ENCODE data around the gene PARP14. TPM values are rescaled to one million over a fixed set of nuclear protein-coding genes. Genes with fewer than 3 reads are reported as not detected.
"Not testable (repeated sequence)": the region's sequence is repeated elsewhere in the genome, so short reads cannot be mapped to it uniquely, and the experiment has no call there.

The PARP14 gene
- total RNA-seq, 1 experiment from 2014 or later: 15.5 TPM

- intact Hi-C loops (cut with micrococcal nuclease): loop anchor here (1.0 to 5.0 kb wide), 4 partner anchors 112 to 287 kb away; partner anchors contain the start of gene HSPBAP1
- peak overlapping the region; percentile 83 for H3K27ac Mint-ChIP-seq (ENCODE audit: low read depth, unreplicated experiment)
- H3K4me1 Mint-ChIP-seq (ENCODE audit: insufficient read depth, unreplicated experiment): peaks cover 16% of the 10 kb centered on the region
- H3K27me3 Mint-ChIP-seq (ENCODE audit: insufficient read depth, unreplicated experiment): no peaks in the 10 kb centered on the region
- peak overlapping the region; percentile 77 for H3K4me3 Mint-ChIP-seq (ENCODE audit: unreplicated experiment)
- peaks cover 8% of the 10 kb centered on the region for H3K36me3 Mint-ChIP-seq (ENCODE audit: insufficient read depth, unreplicated experiment)
- POLR2A ChIA-PET: interaction anchor here (0.6 to 3.5 kb wide), 27 partner anchors 9 to 930 kb away, joined by 3 to 30 read pairs (median 5); partner anchors contain the start of genes DTX3L, FAM162A, GOLGB1 and HSPBAP1
- BruUV-seq (replicated peaks): no TSS peak
- peak; percentile 55 for DNase-seq (ENCODE audit: unreplicated experiment)
- CTCF ChIA-PET: interaction anchor here (0.6 to 6.9 kb wide), 41 partner anchors 8 to 1049 kb away, joined by 3 to 140 read pairs (median 4); partner anchors contain the start of genes DTX3L and PARP9
- no peak for TF ChIP-seq CTCF (IDR thresholded peaks at IDR 0.05; ENCODE audit: unreplicated experiment)
- no peaks in the 10 kb centered on the region for H3K9me3 Mint-ChIP-seq (ENCODE audit: unreplicated experiment)
Measured at GRCh38 chr3:122679882-122680474, 661 bp upstream of the PARP14 start.

- Mint-ChIP-seq H3K4me3 (ENCODE audit: unreplicated experiment) (peak overlapping the region; percentile 77), H3K27ac (ENCODE audit: low read depth, unreplicated experiment) (peak overlapping the region; percentile 83), H3K4me1 (ENCODE audit: insufficient read depth, unreplicated experiment) (peaks cover 16% of the 10 kb centered on the region), H3K27me3 (ENCODE audit: insufficient read depth, unreplicated experiment) (no peaks in the 10 kb centered on the region), H3K9me3 (ENCODE audit: unreplicated experiment) (no peaks in the 10 kb centered on the region), H3K36me3 (ENCODE audit: insufficient read depth, unreplicated experiment) (peaks cover 12% of the 10 kb centered on the region)
- intact Hi-C loops (cut with micrococcal nuclease): loop anchor here (5.0 kb wide), 1 partner anchor 111 kb away; the partner anchor contains the start of gene HSPBAP1
- no peak for DNase-seq (ENCODE audit: unreplicated experiment)
- TF ChIP-seq CTCF (IDR thresholded peaks at IDR 0.05; ENCODE audit: unreplicated experiment): no peak
- POLR2A ChIA-PET: interaction anchor here (0.6 to 3.5 kb wide), 12 partner anchors 8 to 360 kb away, joined by 3 to 30 read pairs (median 6); partner anchors contain the start of genes DTX3L, FAM162A, KPNA1 and PARP9
- BruUV-seq (replicated peaks): TSS peak; percentile 25
- CTCF ChIA-PET: interaction anchor here (0.6 to 6.9 kb wide), 5 partner anchors 123 to 567 kb away, joined by 3 to 140 read pairs (median 3); no protein-coding TSS in a partner anchor
Measured at GRCh38 chr3:122681284-122681973, 790 bp downstream of the PARP14 start.

GRCh38 chr3:122681974-122682409, 1.4 kb downstream of the PARP14 start:
- Mint-ChIP-seq H3K9me3 (ENCODE audit: unreplicated experiment) (no peaks in the 10 kb centered on the region), H3K27ac (ENCODE audit: low read depth, unreplicated experiment) (peak overlapping the region; percentile 83), H3K4me3 (ENCODE audit: unreplicated experiment) (peak overlapping the region; percentile 77), H3K36me3 (ENCODE audit: insufficient read depth, unreplicated experiment) (peaks cover 12% of the 10 kb centered on the region), H3K4me1 (ENCODE audit: insufficient read depth, unreplicated experiment) (peaks cover 16% of the 10 kb centered on the region), H3K27me3 (ENCODE audit: insufficient read depth, unreplicated experiment) (no peaks in the 10 kb centered on the region)
- TF ChIP-seq CTCF (IDR thresholded peaks at IDR 0.05; ENCODE audit: unreplicated experiment): no peak
- intact Hi-C loops (cut with micrococcal nuclease): loop anchor here (5.0 kb wide), 1 partner anchor 110 kb away; the partner anchor contains the start of gene HSPBAP1
- no peak for DNase-seq (ENCODE audit: unreplicated experiment)
- CTCF ChIA-PET: interaction anchor here (0.6 to 6.9 kb wide), 3 partner anchors 124 to 566 kb away, joined by 3 to 140 read pairs (median 3); no protein-coding TSS in a partner anchor
- POLR2A ChIA-PET: interaction anchor here (1.2 to 3.5 kb wide), 4 partner anchors 114 to 265 kb away, joined by 3 to 23 read pairs (median 4); partner anchors contain the start of genes KPNA1 and WDR5B
- no TSS peak for BruUV-seq (replicated peaks)

GRCh38 chr3:122682778-122683411, 2.3 kb downstream of the PARP14 start:
- not testable (repeated sequence) for H3K27ac Mint-ChIP-seq (ENCODE audit: low read depth, unreplicated experiment); DNase-seq (ENCODE audit: unreplicated experiment); BruUV-seq (replicated peaks); H3K4me3 Mint-ChIP-seq (ENCODE audit: unreplicated experiment); H3K27me3 Mint-ChIP-seq (ENCODE audit: insufficient read depth, unreplicated experiment); H3K9me3 Mint-ChIP-seq (ENCODE audit: unreplicated experiment)
- intact Hi-C loops (cut with micrococcal nuclease): loop anchor here (5.0 kb wide), 1 partner anchor 109 kb away; the partner anchor contains the start of gene HSPBAP1
- H3K36me3 Mint-ChIP-seq (ENCODE audit: insufficient read depth, unreplicated experiment): peaks cover 12% of the 10 kb centered on the region
- POLR2A ChIA-PET: interaction anchor here (1.2 kb wide), 1 partner anchor 169 kb away, joined by 4 read pairs; the partner anchor contains the start of gene KPNA1
- H3K4me1 Mint-ChIP-seq (ENCODE audit: insufficient read depth, unreplicated experiment): peaks cover 16% of the 10 kb centered on the region
- CTCF ChIA-PET: interaction anchor here (0.6 kb wide), 1 partner anchor 11 kb away, joined by 3 read pairs; no protein-coding TSS in a partner anchor

Measured in MCF 10A (cell line).